Sigmoid colon (tissue), 7 donors: Measurements from ENCODE around the gene SORCS2. TPM values are rescaled to one million over a fixed set of nuclear protein-coding genes. Genes with fewer than 3 reads are reported as not detected.

Source experiments
- DNase-seq: peaks from one replicate; pipeline ENCODE4 v3.0.0-alpha.2; 2019
- H3K27ac ChIP-seq, 4 donors: fragments of 200-600 bp; sonication (generic); one replicate each; pipeline ENCODE4 v1.5.1; 2016 to 2019; ENCODE audit warnings: mild to moderate bottlenecking in 1 of 4
- H3K27me3 ChIP-seq, 3 donors: fragments of 200-600 bp; sonication (generic); one replicate each; pipeline ENCODE4 v1.5.1; 2019; ENCODE audit warnings: mild to moderate bottlenecking in 1 of 3
- H3K36me3 ChIP-seq, 4 donors: fragments of 200-600 bp; sonication (generic); one replicate each; pipeline ENCODE4 v1.5.1; 2016 to 2019
- H3K4me1 ChIP-seq, 4 donors: fragments of 200-600 bp; sonication (generic); one replicate each; pipeline ENCODE4 v1.5.1; 2017 to 2019
- H3K4me3 ChIP-seq, 4 donors: fragments of 200-600 bp; sonication (generic); one replicate each; pipeline ENCODE4 v1.5.1; 2017 to 2019; ENCODE audit warnings: mild to moderate bottlenecking in 2 of 4, moderate library complexity in 1 of 4
- H3K9me3 ChIP-seq, 4 donors: fragments of 200-600 bp in 3 of 4; sonication (generic) in 3 of 4; one replicate each; pipeline versions ENCODE4 v1.5.1 to v1.6.1; 2013 to 2019
- EP300 ChIP-seq, 4 donors: sonication (generic); formaldehyde crosslinking; IDR thresholded peaks; one replicate each; pipeline ENCODE4 v1.6.1; 2017; ENCODE audit warnings: antibody characterized with exemption in 4 of 4
- POLR2A ChIP-seq, 2 donors: fragments of 450-650 bp; IDR thresholded peaks; one replicate each; pipeline ENCODE4 v1.6.1; 2016; ENCODE audit warnings: antibody characterized with exemption in 2 of 2, mild to moderate bottlenecking in 2 of 2, moderate library complexity in 2 of 2
- POLR2AphosphoS5 ChIP-seq, 4 donors: sonication (generic); formaldehyde crosslinking; IDR thresholded peaks; one replicate each; pipeline ENCODE4 v1.6.1; 2017; ENCODE audit warnings: antibody characterized with exemption in 4 of 4
- WGBS, 2 donors: extraction: QIAGEN DNeasy Blood & Tissue Kit; methylation state at CpG; one replicate each; pipeline ENCODE4 v1.1.7; 2013; 5-methylcytosine and 5-hydroxymethylcytosine counted together
- intact Hi-C: fragments of 100-400 bp; cut with DNase I; formaldehyde crosslinking; loops from one replicate; pipeline ENCODE4 v1.15.1; 2023
- polyA plus RNA-seq, 3 donors: library from polyadenylated mRNA; stranded (reverse); fragments of 200-250 nt; gene quantifications; one replicate each; pipeline ENCODE4 v1.2.3, GENCODE V29; 2013
- total RNA-seq, 4 donors: library from RNA; depleted of rRNA; stranded (reverse); fragments of >200 nt; gene quantifications; one replicate each; pipeline ENCODE4 v1.1.0, GENCODE V29; 2016
- TF ChIP-seq, protein P1 (sequence below), 4 experiments: fragments of 450-650 bp in 3 of 4; fragments of 200-600 bp in 1 of 4; IDR thresholded peaks; one replicate each; pipeline ENCODE4 v1.5.1; 2016 to 2019; ENCODE audit warnings: antibody characterized with exemption in 4 of 4, mild to moderate bottlenecking in 3 of 4, moderate library complexity in 2 of 4
- donor health status: healthy with polysubstance abuse.
- donor health status: Bipolar disorder and iron deficiency.
- donor health status: healthy.

SORCS2 gene
- total and polyA plus RNA-seq, 7 donors = 1.8 to 6.4 (median 3.9) TPM; not detected in 2

DNA sequence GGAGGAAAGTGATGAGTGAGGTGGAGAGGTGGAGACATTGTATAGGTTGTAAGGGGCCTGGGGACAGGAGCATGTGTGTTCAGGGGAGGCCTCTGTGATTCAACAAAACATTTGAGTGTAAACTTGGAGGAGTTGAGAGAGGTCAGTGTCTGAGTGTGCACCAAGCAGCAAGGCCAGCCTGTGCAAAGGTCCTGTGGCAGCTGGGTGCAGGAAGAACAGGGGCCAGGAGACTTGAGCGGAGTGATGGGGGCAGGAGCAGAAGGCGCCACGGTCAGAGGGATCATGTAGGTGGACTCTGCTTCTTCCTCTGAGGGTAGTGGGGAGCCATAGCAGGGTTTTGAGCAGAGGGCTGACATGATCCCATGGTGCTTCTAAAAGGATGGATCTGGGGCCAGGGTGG is 252.0 kb downstream of the SORCS2 start:
- TF ChIP-seq, protein P1, sequence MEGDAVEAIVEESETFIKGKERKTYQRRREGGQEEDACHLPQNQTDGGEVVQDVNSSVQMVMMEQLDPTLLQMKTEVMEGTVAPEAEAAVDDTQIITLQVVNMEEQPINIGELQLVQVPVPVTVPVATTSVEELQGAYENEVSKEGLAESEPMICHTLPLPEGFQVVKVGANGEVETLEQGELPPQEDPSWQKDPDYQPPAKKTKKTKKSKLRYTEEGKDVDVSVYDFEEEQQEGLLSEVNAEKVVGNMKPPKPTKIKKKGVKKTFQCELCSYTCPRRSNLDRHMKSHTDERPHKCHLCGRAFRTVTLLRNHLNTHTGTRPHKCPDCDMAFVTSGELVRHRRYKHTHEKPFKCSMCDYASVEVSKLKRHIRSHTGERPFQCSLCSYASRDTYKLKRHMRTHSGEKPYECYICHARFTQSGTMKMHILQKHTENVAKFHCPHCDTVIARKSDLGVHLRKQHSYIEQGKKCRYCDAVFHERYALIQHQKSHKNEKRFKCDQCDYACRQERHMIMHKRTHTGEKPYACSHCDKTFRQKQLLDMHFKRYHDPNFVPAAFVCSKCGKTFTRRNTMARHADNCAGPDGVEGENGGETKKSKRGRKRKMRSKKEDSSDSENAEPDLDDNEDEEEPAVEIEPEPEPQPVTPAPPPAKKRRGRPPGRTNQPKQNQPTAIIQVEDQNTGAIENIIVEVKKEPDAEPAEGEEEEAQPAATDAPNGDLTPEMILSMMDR (IDR thresholded peaks at IDR 0.05) = no peak
- TF ChIP-seq POLR2AphosphoS5 (IDR thresholded peaks at IDR 0.05) (no peak), EP300 (IDR thresholded peaks at IDR 0.05) (no peak), POLR2A (IDR thresholded peaks at IDR 0.05) (no peak)
- intact Hi-C loops = no loop called here
- Histone ChIP-seq H3K9me3 (no peaks in the 10 kb centered on the region), H3K36me3 (no peaks in the 10 kb centered on the region), H3K4me1 (no peaks in the 10 kb centered on the region), H3K27me3 (no peaks in the 10 kb centered on the region), H3K4me3 (no peak overlapping the region), H3K27ac (no peak overlapping the region)
- no peak for DNase-seq
- 91 to 97% methylated on average over 3 of the region's 3 CpGs for WGBS, 2 donors

DNA sequence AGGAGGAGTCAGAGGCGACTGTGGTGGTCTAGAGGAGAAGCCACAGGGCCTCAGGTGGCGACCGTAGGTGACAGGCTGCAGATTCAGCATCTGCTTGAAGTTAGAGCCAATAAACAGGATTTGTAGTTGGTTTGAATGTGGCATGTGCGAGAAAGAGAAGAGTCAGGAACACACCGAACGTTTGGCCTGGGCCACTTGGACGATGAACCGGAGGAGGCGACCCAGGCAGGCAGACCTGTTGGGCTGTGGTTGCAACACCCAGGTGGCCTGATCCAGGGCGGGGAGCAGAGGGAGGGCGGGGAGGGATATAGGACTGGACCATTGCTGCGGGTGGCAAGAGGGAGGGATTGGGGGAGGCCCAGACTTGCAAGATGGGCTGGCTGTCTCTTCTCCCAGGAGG is 252.4 kb downstream of the SORCS2 start:
- H3K36me3 ChIP-seq = no peaks in the 10 kb centered on the region
- WGBS, 2 donors = 53 to 78% methylated on average over 12 of the region's 12 CpGs
- H3K4me1 ChIP-seq = no peaks in the 10 kb centered on the region
- no peaks in the 10 kb centered on the region for H3K27me3 ChIP-seq
- H3K4me3 ChIP-seq = no peak overlapping the region
- intact Hi-C loops = no loop called here
- no peak for TF ChIP-seq EP300 (IDR thresholded peaks at IDR 0.05)
- TF ChIP-seq, protein P1 (IDR thresholded peaks at IDR 0.05) = no peak
- DNase-seq = no peak
- H3K27ac ChIP-seq = no peak overlapping the region
- H3K9me3 ChIP-seq = no peaks in the 10 kb centered on the region

DNA sequence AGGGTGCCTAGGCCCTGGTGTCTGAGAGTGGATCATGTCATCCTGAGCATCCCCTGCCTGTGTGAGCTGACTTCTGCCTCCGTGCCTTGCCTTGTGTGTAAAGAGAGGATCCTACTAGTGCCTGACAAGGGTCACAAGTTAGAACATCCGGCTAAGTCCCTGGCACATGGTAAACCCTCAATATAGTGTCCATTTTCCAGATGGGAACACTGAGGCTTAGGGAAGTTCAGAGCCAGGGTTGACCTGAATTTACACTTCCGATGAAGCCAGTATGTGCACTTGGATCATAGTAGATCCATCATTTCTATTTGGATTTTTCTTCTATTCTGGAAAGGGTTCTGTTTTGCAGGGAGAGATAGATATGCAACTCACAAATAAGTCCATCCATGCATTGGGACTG is 254.9 kb downstream of the SORCS2 start:
- 76 to 88% methylated on average over 3 of the region's 3 CpGs for WGBS, 2 donors
- Histone ChIP-seq H3K27ac (no peak overlapping the region), H3K36me3 (no peaks in the 10 kb centered on the region), H3K4me1 (no peaks in the 10 kb centered on the region), H3K4me3 (no peak overlapping the region), H3K27me3 (no peaks in the 10 kb centered on the region), H3K9me3 (no peaks in the 10 kb centered on the region)
- no peak for DNase-seq
- TF ChIP-seq POLR2A (IDR thresholded peaks at IDR 0.05) = no peak
- TF ChIP-seq POLR2AphosphoS5 (IDR thresholded peaks at IDR 0.05) = no peak
- TF ChIP-seq, protein P1 (IDR thresholded peaks at IDR 0.05) = no peak
- TF ChIP-seq EP300 (IDR thresholded peaks at IDR 0.05) = no peak
- intact Hi-C loops = no loop called here

DNA sequence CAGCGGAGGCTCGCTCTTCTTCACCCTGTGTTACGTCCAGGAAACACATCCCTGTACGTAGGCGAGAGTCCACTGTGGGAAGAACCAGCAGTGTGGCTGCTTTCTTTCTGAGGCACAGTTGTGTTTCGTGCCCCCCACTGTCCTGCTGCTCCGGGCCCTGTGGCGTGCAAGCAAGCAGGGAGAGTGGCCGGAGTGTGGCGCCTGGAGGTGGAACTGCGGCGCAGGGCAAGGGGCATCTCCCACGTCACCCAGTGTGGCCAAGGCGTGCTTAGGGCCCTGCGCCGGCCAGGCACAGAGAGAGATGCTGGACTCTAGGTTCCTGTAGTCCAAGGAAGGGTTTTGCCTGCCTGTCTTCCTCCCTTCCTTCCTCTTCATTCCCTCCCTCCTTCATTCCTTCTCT is 255.7 kb downstream of the SORCS2 start:
- H3K36me3 ChIP-seq = no peaks in the 10 kb centered on the region
- H3K4me3 ChIP-seq = no peak overlapping the region
- intact Hi-C loops = no loop called here
- 34 to 76% methylated on average over 16 of the region's 16 CpGs for WGBS, 2 donors
- DNase-seq = no peak
- TF ChIP-seq POLR2A (IDR thresholded peaks at IDR 0.05) (no peak), POLR2AphosphoS5 (IDR thresholded peaks at IDR 0.05) (no peak), EP300 (IDR thresholded peaks at IDR 0.05) (no peak)
- TF ChIP-seq, protein P1 (IDR thresholded peaks at IDR 0.05) = no peak
- no peaks in the 10 kb centered on the region for H3K9me3 ChIP-seq
- H3K4me1 ChIP-seq = no peaks in the 10 kb centered on the region
- H3K27me3 ChIP-seq = no peaks in the 10 kb centered on the region
- H3K27ac ChIP-seq = no peak overlapping the region

DNA sequence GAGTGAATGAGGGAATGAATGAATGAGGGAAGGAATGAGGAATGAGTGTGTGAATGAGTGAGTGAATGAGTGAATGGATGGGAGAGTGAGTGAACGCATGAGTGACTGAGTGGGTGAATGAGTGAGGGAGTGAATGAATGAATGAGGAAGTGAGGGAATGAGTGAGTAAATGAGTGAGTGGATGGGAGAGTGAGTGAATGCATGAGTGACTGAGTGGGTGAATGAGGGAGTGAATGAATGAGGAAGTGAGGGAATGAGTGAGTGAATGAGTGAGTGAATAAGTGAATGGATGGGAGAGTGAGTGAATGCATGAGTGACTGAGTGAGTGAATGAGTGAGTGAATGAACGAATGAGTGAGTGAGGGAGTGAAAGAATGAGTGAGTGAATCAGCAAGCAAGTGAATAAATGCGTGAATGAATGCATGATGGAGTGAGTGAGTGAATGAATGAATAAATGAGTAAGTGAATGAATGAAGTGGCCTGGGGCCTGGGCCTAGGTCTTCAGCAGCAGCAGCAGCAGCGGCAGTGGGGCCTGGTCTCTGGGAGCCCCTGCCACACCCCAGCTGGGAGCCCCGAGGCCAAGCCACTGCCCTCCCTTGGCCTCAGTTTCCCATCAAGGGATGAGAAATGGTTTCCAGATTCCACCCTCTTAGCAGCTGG is 258.6 kb downstream of the SORCS2 start:
- TF ChIP-seq POLR2AphosphoS5 (IDR thresholded peaks at IDR 0.05) (no peak), EP300 (IDR thresholded peaks at IDR 0.05) (no peak), POLR2A (IDR thresholded peaks at IDR 0.05) (no peak)
- TF ChIP-seq, protein P1 (IDR thresholded peaks at IDR 0.05) = no peak
- H3K27me3 ChIP-seq = no peaks in the 10 kb centered on the region
- H3K4me3 ChIP-seq = no peak overlapping the region
- intact Hi-C loops = no loop called here
- no peak for DNase-seq
- H3K4me1 ChIP-seq = no peaks in the 10 kb centered on the region
- H3K9me3 ChIP-seq = no peaks in the 10 kb centered on the region
- H3K27ac ChIP-seq = no peak overlapping the region
- no peaks in the 10 kb centered on the region for H3K36me3 ChIP-seq
- 68 to 78% methylated on average over 5 of the region's 5 CpGs for WGBS, 2 donors
